Memory B cell (primary cell): ENCODE results near the gene ADI1.
A peak's percentile ranks its signal among the peaks of the same experiment; 100 is the strongest.

Experiments used
- ATAC-seq: fragments of 150-1000 bp; cut with Tn5 transposase; 2 replicates; pipeline ENCODE4 v1.10.0; 2021; ENCODE audit warnings: low read depth, mild to moderate bottlenecking, moderate library complexity
- DNase-seq, 2 donors: peaks; one replicate each; pipeline ENCODE4 v3.0.0; 2022; ENCODE audit warnings: low spot score in 2 of 2
- H3K27ac Mint-ChIP-seq: one replicate; pipeline ENCODE4 v1.8.0; 2022; ENCODE audit warnings: mild to moderate bottlenecking, moderate library complexity, mixed read lengths
- H3K27me3 Mint-ChIP-seq: one replicate; pipeline ENCODE4 v1.8.0; 2022; ENCODE audit warnings: mixed read lengths
- H3K36me3 Mint-ChIP-seq: one replicate; pipeline ENCODE4 v1.8.0; 2022; ENCODE audit warnings: mild to moderate bottlenecking, mixed read lengths
- H3K4me1 Mint-ChIP-seq: one replicate; pipeline ENCODE4 v1.8.0; 2022; ENCODE audit warnings: mixed read lengths
- H3K4me3 Mint-ChIP-seq: one replicate; pipeline ENCODE4 v1.8.0; 2022; ENCODE audit warnings: mild to moderate bottlenecking, moderate library complexity, mixed read lengths
- H3K9me3 Mint-ChIP-seq: one replicate; pipeline ENCODE4 v1.8.0; 2022; ENCODE audit warnings: mixed read lengths

The ADI1 gene

DNA sequence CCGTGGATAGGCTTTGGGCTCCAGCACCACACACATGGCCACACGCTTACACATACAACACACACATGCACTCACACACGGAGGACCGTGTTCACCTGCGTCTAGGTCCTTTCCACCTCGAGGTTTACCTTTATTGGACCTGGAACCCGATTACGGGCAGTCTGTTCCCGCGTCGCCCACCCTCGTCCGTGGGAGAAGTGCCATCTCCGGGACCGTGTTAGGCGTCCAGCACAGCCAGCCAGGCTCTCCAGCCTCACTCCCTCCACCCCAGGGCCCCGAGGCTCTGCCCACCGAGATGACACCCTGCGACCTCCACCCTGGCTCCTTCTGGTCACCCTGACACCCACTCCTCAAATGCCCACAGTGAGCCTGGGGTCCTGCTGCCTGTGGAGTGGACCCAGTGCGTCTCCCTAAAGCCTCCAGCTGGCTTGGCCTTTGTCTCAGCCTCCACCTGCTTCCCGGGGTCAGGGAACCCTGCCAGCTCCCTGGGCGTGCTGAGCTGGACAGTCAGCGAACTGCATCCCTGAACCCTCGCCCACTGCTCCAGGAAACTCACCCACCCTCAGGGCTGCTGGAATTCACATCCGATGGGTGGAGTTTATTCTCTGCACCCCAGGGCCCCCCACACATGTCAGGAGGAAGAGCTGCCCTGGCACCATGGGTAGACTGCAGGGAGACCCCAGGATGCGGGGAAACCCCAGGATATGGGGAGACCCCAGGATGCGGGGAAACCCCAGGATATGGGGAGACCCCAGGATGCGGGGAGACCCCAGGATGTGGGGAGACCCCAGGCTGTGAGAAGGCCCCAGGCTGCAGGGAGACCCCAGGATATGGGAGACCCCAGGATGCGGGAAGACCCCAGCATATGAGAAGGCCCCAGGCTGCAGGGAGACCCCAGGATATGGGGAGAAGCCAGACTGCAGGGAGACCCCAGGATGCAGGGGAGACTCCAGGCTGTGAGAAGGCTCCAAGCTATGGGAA, 33.0 kb downstream of the ADI1 start:
- ATAC-seq: no peak
- H3K27ac Mint-ChIP-seq: no peak overlapping the region
- no peaks in the 10 kb centered on the region for H3K27me3 Mint-ChIP-seq
- no peaks in the 10 kb centered on the region for H3K9me3 Mint-ChIP-seq
- no peak for DNase-seq
- peaks cover 11% of the 10 kb centered on the region for H3K36me3 Mint-ChIP-seq
- peaks cover 2% of the 10 kb centered on the region for H3K4me1 Mint-ChIP-seq
- no peak overlapping the region for H3K4me3 Mint-ChIP-seq

DNA sequence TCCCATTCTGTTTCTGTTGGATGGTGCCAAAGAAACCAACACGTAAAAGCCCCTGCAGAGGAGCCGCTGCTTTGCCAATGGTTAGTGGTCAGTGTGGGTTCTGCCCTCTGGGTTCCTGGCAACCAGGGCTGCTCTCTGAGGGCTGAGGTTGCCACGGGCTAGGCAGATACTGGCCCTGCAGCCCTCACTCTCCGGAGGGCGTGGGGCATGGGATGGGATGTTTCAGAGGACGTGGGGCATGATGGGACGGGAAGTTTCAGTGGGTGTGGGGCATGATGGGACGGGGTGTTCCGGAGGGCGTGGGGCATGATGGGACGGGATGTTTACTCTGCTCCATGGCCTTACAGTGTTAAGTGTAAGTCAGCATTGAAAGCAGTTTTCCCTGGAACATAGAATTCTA, 34.2 kb downstream of the ADI1 start:
- no peaks in the 10 kb centered on the region for H3K27me3 Mint-ChIP-seq
- H3K4me1 Mint-ChIP-seq: peaks cover 5% of the 10 kb centered on the region
- no peak overlapping the region for H3K4me3 Mint-ChIP-seq
- ATAC-seq (no peak), DNase-seq (no peak)
- no peaks in the 10 kb centered on the region for H3K9me3 Mint-ChIP-seq
- no peak overlapping the region for H3K27ac Mint-ChIP-seq
- H3K36me3 Mint-ChIP-seq: peaks cover 11% of the 10 kb centered on the region

DNA sequence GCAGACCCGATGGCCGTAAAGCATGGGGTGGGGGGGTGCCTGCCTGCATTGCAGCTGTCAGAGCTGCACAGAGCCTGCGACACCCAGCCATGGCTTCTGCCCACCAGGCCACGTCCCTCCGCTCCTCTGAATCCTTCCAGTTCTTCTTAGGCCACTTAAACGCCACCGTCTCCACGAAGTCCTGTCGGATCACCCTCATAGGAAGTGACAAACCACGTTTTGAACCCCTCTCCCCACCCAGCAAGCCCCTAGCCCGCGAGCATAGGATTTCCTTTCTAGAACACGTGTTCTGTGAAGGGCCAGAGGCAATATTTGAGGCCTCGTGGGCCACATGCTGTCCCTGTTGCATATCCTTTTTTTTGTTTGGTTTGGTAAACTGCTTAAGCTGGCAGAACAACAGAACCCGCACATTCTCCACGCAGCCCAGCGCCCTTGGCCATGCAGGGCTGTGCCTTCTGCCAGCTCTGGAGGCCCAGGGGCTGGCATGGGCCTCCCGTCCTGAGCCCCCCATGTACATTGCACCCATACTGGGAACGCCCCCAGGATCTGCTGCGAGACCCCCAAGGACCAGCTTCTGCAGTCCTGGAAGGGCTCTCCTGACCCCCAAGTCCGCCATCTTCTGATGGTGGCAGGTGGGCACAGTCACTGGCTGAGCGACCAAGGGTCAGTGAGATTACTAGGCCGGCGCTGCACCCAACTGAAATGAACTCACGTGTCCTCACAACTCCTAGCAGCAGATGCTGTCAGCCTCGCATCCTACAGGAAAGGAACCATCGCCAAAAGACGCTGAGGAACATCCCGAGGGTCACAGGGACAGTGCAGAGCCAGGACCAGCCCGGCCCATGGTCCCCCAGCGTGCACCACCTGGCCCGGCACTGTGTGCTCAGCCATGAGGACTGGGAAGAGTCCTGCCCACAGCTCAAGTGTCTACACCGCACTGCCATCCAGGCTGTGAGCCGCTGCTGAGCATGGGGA, 35.1 kb downstream of the ADI1 start:
- Mint-ChIP-seq H3K4me1 (peaks cover 7% of the 10 kb centered on the region), H3K9me3 (no peaks in the 10 kb centered on the region), H3K36me3 (peaks cover 15% of the 10 kb centered on the region), H3K4me3 (no peak overlapping the region), H3K27ac (no peak overlapping the region), H3K27me3 (no peaks in the 10 kb centered on the region)
- ATAC-seq: no peak
- no peak for DNase-seq

DNA sequence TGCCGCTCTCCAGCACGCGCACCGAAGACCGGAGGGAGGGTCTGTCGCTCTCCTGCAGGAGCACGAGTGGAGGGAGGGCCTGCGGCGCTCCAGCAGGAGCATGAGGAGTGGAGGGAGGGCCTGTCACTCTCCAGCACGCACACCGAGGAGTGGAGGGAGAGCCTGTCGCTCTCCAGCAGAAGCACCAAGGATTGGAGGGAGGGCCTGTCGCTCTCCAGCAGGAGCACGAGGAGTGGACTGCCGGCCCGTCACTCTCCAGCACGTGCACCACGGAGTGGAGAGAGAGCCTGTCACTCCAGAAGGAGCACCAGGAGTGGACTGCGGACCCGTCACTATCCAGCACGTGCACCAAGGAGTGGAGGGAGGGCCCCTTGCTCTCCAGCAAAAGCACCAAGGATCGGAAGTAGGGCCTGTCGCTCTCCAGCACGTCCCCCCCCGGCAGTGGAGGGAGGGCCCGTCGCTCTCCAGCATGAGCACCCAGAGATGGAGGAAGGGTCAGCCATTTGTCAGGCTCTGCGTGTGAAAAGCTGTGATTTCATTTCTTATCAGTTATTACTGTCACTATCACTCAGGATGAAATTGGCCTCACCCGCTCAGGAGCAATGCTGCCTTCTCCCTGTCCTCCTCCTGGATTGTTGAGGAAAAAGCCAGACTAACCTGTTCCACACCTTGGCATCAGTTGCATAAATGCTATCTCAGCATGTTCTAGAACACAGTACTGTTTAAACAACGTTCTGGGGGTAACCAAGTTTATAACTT, 35.9 kb downstream of the ADI1 start:
- ATAC-seq: no peak
- Mint-ChIP-seq H3K9me3 (no peaks in the 10 kb centered on the region), H3K27me3 (no peaks in the 10 kb centered on the region), H3K27ac (no peak overlapping the region), H3K4me1 (peaks cover 7% of the 10 kb centered on the region), H3K4me3 (no peak overlapping the region), H3K36me3 (peaks cover 20% of the 10 kb centered on the region)
- no peak for DNase-seq

DNA sequence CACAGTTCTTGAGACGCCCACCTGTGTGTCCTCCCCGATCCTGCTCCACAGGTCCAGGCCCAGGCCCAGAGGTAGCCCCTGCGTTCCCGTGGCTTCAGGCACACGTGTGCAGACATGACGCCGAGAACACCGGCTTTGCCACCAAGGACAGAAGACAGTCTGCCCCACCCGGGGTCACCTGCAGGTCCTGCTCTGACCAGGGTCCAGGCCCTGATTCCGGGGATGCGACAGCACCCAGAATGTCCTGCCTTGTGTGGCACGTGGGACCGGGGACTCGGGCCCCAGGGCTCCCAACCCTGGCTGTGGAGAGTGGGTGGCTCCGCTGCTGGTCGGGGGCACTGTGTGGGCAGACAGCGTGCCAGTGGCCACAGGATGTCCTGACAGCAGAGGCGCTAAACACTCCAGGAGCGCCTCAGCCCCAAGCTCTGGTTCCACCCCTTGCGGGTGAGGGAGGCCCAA, 36.9 kb downstream of the ADI1 start:
- Mint-ChIP-seq H3K4me1 (peaks cover 7% of the 10 kb centered on the region), H3K4me3 (no peak overlapping the region), H3K27me3 (no peaks in the 10 kb centered on the region), H3K27ac (no peak overlapping the region), H3K9me3 (no peaks in the 10 kb centered on the region), H3K36me3 (peaks cover 22% of the 10 kb centered on the region)
- ATAC-seq: no peak
- DNase-seq: no peak

DNA sequence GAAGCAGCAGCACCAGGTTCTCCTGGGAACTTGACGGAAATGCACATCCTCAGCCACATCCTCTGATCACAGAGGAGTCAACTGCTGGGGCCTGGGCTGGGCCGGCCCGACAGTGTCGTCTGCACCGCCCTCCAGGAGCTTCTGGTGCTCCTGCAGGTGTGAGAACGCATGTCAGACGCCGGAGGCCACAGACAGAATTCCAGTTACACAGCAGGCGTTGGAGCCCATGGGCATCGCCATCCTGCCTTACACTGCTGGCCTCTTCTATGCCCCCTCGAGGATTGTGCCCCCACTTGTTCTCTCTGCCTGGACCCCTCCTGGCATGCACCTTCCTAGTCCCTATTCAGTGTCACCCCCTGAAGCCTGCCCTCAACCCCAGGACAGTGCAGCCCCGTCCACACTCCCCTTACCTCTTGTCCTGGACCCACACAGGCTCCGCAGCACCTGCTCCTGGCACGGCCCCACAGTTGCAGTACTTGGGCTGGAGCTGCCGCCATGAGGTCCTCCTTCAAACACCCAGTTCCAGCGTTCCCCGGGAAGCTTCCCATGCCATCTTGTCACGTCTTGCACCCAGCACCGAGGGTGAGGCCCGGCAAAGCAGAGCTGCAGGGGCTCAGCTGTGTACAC, 37.5 kb downstream of the ADI1 start:
- peaks cover 22% of the 10 kb centered on the region for H3K36me3 Mint-ChIP-seq
- no peak overlapping the region for H3K4me3 Mint-ChIP-seq
- no peak for DNase-seq
- no peaks in the 10 kb centered on the region for H3K9me3 Mint-ChIP-seq
- H3K4me1 Mint-ChIP-seq: peaks cover 7% of the 10 kb centered on the region
- ATAC-seq: no peak
- no peaks in the 10 kb centered on the region for H3K27me3 Mint-ChIP-seq
- H3K27ac Mint-ChIP-seq: no peak overlapping the region

DNA sequence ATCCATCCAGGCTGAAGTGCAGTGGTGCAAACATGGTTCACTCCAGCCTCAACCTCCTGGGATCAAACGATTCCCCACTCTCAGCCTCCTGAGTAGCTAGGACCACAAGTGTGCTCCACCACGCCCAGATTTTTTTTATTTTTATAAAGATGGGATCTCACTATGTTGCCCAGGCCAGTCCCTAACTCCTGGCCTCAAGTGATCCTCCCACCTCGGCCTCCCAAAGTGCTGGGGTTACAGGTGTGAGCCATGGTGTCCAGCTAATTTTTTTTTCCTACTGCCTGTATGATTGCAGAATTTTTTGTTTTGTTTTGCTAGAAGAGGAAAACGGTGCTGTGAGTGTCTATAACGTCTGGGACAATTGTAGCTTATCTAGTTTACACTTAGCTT, 38.3 kb downstream of the ADI1 start:
- Mint-ChIP-seq H3K4me3 (no peak overlapping the region), H3K27ac (no peak overlapping the region), H3K36me3 (peaks cover 22% of the 10 kb centered on the region), H3K27me3 (no peaks in the 10 kb centered on the region), H3K4me1 (peaks cover 7% of the 10 kb centered on the region), H3K9me3 (no peaks in the 10 kb centered on the region)
- ATAC-seq (no peak), DNase-seq (no peak)

DNA sequence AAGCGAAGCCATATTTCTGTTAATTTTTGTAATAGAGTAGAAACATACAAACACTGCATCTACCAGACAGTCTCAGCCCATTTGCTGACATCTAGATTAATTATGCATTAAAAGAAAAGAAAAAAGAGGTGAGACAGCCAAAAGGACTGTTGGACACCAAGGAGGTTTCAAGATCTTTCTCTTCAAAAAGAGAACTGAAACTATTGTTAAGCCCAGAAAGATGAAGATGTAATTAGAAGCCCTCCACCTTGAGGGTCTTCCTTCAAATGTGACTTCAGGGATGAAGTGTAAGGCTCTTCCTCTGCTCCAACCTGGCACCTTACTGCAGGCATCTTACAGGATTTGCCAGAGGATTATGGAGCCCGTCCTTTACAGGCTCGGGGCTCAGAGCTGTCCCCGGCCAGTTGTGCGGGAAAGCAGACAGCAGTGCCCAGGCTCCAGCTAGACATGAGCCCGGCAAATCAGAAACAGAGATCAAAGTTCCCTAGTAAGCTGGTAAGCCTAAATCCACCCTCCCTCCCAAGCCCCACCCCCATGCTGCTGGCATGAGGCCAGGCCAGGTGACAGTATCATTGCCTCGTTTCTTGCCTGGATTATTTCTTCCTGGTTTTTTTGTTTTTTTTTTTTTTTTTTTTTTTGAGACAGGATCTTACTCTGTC, 38.9 kb downstream of the ADI1 start:
- DNase-seq (no peak), ATAC-seq (peak; percentile 27)
- no peaks in the 10 kb centered on the region for H3K27me3 Mint-ChIP-seq
- peak overlapping the region; percentile 79 for H3K27ac Mint-ChIP-seq
- no peak overlapping the region for H3K4me3 Mint-ChIP-seq
- H3K4me1 Mint-ChIP-seq: peaks cover 7% of the 10 kb centered on the region
- H3K36me3 Mint-ChIP-seq: peaks cover 17% of the 10 kb centered on the region
- H3K9me3 Mint-ChIP-seq: no peaks in the 10 kb centered on the region

DNA sequence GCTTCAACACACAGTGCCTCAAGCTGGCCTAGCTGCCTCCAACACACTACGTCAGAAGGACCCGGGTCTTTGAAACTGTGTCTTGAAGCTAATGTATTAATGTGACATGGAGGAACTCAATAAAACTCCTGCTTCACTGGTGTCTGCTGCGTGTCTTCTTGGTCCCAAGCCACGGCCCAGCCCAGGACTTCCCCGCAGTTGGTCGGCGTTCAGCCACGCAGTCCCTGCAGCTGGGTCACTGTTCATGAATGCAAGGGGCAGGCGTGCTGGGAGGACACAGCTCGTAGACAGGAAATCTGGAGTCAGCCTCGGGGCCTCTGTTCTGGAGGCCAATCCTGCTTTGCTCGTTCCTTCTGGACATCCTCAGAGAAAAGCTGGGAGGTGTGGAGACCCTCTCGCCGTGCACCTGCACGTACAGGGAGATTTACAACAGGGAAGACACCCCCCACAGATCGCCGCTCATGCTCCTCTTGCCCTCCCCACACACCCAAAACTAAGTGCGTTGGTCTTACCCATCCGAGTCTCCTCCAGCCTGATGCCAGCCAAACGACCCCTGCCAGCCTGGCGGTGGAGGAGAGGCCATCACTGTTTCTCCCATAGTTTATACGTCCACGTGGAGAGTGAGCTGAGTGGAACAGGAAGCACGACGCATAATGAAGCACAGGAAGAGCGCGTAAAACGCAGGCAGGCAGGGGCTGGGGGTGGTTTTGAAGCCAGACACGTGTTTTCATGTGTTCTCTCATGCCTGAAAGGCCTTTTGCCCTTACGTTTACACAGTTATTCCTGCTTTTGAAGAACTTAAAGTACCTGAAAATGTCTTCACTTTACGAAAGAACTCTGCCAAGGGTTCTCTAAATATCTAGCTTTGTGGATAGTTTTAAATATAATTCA, 39.7 kb downstream of the ADI1 start:
- peak overlapping the region; percentile 79 for H3K27ac Mint-ChIP-seq
- ATAC-seq: peak; percentile 53

DNA sequence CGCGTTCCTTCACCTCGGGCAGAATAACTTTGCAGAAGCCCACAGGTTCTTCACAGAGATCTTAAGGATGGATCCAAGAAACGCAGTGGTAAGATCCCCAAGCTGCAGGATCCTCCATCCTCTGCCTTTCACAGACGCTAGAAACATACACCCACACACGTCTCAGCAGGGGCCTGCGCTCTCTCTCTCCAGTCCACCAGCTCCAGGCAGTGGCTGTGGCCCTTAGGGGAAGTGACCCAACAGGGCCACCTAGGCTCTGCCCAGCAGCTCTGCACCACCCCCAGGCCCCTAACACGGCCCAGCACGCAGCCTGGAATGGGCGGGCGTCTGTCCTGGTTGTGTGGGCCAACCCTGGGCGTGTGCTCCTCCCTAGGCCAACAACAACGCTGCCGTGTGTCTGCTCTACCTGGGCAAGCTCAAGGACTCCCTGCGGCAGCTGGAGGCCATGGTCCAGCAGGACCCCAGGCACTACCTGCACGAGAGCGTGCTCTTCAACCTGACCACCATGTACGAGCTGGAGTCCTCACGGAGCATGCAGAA, 40.4 kb downstream of the ADI1 start:
- Mint-ChIP-seq H3K27ac (no peak overlapping the region), H3K36me3 (peaks cover 17% of the 10 kb centered on the region), H3K27me3 (no peaks in the 10 kb centered on the region), H3K4me1 (peaks cover 7% of the 10 kb centered on the region), H3K9me3 (no peaks in the 10 kb centered on the region), H3K4me3 (no peak overlapping the region)
- no peak for DNase-seq
- no peak for ATAC-seq

More for the DNA sequence above, 39.7 kb downstream of the ADI1 start:
- Mint-ChIP-seq H3K9me3 (no peaks in the 10 kb centered on the region), H3K36me3 (peaks cover 19% of the 10 kb centered on the region), H3K27me3 (no peaks in the 10 kb centered on the region), H3K4me3 (no peak overlapping the region), H3K4me1 (peaks cover 7% of the 10 kb centered on the region)
- no peak for DNase-seq

DNA sequence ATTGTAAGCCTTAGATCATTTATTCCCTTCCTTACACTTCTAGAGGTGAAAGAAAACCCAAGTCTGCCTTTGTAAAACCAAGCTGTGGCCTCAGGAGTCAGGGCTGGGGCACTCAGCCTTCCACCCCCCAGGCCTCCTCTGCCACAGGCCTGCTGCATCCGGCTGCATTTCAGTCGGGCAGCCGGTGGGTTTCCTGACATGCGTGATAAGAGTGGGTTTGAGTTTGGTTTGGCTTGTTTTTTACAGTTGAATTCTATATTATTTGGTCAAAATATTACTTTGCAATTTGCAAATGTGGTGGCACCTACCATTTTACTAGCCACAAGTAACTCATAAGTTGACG, 42.4 kb downstream of the ADI1 start:
- Mint-ChIP-seq H3K27ac (no peak overlapping the region), H3K4me1 (peaks cover 7% of the 10 kb centered on the region), H3K27me3 (no peaks in the 10 kb centered on the region), H3K36me3 (peaks cover 26% of the 10 kb centered on the region), H3K4me3 (no peak overlapping the region), H3K9me3 (no peaks in the 10 kb centered on the region)
- ATAC-seq (no peak), DNase-seq (no peak)
